SK-N-SH treated with all-trans-retinoic acid at 6 μM for 48 hours (cell line): ENCODE data around the gene PGM2.

Experiments
- ATAC-seq: fragments of 200-7000 bp; cut with Tn5 transposase; 3 replicates; pipeline ENCODE4 v1.9.1; 2020; ENCODE audit warnings: mild to moderate bottlenecking, moderate library complexity
- ARNTL ChIP-seq: fragments of 450-650 bp; formaldehyde crosslinking; IDR thresholded peaks from 2 replicates; pipeline ENCODE4 v1.5.0; 2020; ENCODE audit warnings: low read depth, mild to moderate bottlenecking, moderate library complexity, borderline replicate concordance
- CSDC2 ChIP-seq: fragments of 250-450 bp; sonication (Bioruptor Pico); IDR thresholded peaks from 2 replicates; pipeline ENCODE4 v1.5.0; 2020; ENCODE audit warnings: mild to moderate bottlenecking, moderate library complexity
- ESRRG ChIP-seq: fragments of 250-450 bp; sonication (Bioruptor Pico); IDR thresholded peaks from 2 replicates; pipeline ENCODE4 v1.6.1; 2021; ENCODE audit warnings: mild to moderate bottlenecking
- OSR1 ChIP-seq: fragments of 250-450 bp; sonication (Bioruptor Pico); IDR thresholded peaks from 2 replicates; pipeline ENCODE4 v1.8.0; 2022; ENCODE audit warnings: moderate library complexity, mild to moderate bottlenecking, inconsistent platforms
- RARB ChIP-seq: fragments of 250-450 bp; sonication (Bioruptor Pico); IDR thresholded peaks from 2 replicates; pipeline ENCODE4 v1.8.0; 2021; ENCODE audit warnings: mild to moderate bottlenecking, moderate library complexity
- TCF4 ChIP-seq: fragments of 250-450 bp; sonication (Bioruptor Pico); IDR thresholded peaks from 2 replicates; pipeline ENCODE4 v1.8.0; 2021; ENCODE audit warnings: mild to moderate bottlenecking, moderate library complexity, borderline replicate concordance
- TOX ChIP-seq: fragments of 250-450 bp; sonication (Bioruptor Pico); IDR thresholded peaks from 2 replicates; pipeline ENCODE4 v1.8.0; 2021; ENCODE audit warnings: mild to moderate bottlenecking, moderate library complexity, borderline replicate concordance
- ZC3H10 ChIP-seq: fragments of 250-450 bp; sonication (Bioruptor Pico); IDR thresholded peaks from 2 replicates; pipeline ENCODE4 v1.5.1; 2021; ENCODE audit warnings: mild to moderate bottlenecking, moderate library complexity
- ZFP3 ChIP-seq: fragments of 250-450 bp; sonication (Bioruptor Pico); IDR thresholded peaks from 2 replicates; pipeline ENCODE4 v1.5.0; 2020; ENCODE audit warnings: mild to moderate bottlenecking, moderate library complexity
- ZFP30 ChIP-seq: fragments of 450-650 bp; formaldehyde crosslinking; IDR thresholded peaks from 2 replicates; pipeline ENCODE4 v1.5.0; 2022; ENCODE audit warnings: mild to moderate bottlenecking, moderate library complexity
- ZNF565 ChIP-seq: fragments of 450-650 bp; formaldehyde crosslinking; conservative IDR thresholded peaks from 2 replicates; pipeline ENCODE4 v1.5.0; 2020; ENCODE audit warnings: low read depth, mild to moderate bottlenecking, moderate library complexity
- ZNF70 ChIP-seq: fragments of 450-650 bp; formaldehyde crosslinking; IDR thresholded peaks from 2 replicates; pipeline ENCODE4 v1.5.0; 2020; ENCODE audit warnings: mild to moderate bottlenecking, moderate library complexity
- ZNF8 ChIP-seq: fragments of 450-650 bp; formaldehyde crosslinking; IDR thresholded peaks from 2 replicates; pipeline ENCODE4 v1.5.0; 2020; ENCODE audit warnings: mild to moderate bottlenecking, moderate library complexity
- TF ChIP-seq, protein P1 (sequence below): fragments of 250-450 bp; sonication (Bioruptor Pico); IDR thresholded peaks from 2 replicates; pipeline ENCODE4 v1.5.1; 2021; ENCODE audit warnings: mild to moderate bottlenecking, moderate library complexity
- TF ChIP-seq, protein P2 (sequence below): fragments of 250-450 bp; sonication (Bioruptor Pico); IDR thresholded peaks from 2 replicates; pipeline ENCODE4 v1.5.0; 2020; ENCODE audit warnings: mild to moderate bottlenecking, moderate library complexity
- TF ChIP-seq, protein P3 (sequence below): fragments of 250-450 bp; sonication (Bioruptor Pico); IDR thresholded peaks from 2 replicates; pipeline ENCODE4 v1.8.0; 2020; ENCODE audit warnings: mild to moderate bottlenecking, moderate library complexity, borderline replicate concordance
- TF ChIP-seq, protein P4 (sequence below): fragments of 250-450 bp; sonication (Bioruptor Pico); IDR thresholded peaks from 2 replicates; pipeline ENCODE4 v1.5.1; 2020; ENCODE audit warnings: low read depth, mild to moderate bottlenecking, moderate library complexity
- TF ChIP-seq, protein P5 (sequence below): fragments of 250-450 bp; sonication (Bioruptor Pico); IDR thresholded peaks from 2 replicates; pipeline ENCODE4 v1.8.0; 2021; ENCODE audit warnings: low read depth, mild to moderate bottlenecking, moderate library complexity, borderline replicate concordance

The PGM2 gene

DNA sequence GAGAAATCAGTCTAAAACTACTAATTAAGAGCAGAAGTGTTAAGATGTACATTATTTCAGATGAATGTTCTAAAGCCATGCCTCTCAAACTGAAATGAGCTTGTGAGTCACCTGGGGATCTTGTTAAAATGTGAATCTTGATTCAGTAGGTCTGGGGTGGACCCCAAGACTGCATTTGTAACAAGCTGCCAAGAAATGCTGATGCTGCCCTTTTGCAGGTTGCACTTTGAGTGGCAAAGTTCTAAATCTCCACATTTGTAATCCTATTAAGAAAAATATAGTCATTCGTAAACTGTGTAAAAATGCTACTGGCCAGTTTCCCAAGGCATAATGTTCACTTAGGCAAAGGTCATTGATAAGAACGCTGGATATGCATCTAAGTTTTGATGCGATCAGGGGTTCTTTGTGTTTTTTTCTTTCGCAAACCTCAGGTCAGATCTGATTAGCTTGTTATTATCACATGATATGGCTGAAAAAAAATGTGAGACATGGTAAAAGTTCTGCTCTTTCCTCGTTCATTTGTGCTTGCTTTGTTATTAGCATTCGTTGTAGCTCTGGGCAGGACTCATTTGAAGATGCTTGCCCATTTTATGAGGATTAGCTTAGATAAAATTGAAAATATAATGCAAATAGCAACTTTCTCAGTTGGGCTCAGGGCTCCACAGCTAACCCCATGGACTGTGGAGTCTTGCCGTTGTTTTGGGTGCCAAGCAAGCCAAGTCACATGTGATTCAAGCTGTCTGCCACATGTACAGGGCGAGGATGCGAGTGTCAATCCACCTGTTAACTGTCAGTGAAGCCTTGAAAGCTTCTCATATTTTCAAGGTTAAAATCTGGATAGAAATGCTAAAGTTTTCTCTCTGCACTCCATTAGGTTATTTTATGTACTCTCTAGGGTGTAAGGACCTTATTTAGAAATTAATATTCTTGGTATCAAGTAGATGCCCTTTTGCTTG is 76.5 kb downstream of the PGM2 start (continued):
- TF ChIP-seq, protein P1, sequence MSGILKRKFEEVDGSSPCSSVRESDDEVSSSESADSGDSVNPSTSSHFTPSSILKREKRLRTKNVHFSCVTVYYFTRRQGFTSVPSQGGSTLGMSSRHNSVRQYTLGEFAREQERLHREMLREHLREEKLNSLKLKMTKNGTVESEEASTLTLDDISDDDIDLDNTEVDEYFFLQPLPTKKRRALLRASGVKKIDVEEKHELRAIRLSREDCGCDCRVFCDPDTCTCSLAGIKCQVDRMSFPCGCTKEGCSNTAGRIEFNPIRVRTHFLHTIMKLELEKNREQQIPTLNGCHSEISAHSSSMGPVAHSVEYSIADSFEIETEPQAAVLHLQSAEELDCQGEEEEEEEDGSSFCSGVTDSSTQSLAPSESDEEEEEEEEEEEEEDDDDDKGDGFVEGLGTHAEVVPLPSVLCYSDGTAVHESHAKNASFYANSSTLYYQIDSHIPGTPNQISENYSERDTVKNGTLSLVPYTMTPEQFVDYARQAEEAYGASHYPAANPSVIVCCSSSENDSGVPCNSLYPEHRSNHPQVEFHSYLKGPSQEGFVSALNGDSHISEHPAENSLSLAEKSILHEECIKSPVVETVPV (CRISPR knock-in tag): no peak
- TF ChIP-seq TOX (CRISPR knock-in tag): no peak

DNA sequence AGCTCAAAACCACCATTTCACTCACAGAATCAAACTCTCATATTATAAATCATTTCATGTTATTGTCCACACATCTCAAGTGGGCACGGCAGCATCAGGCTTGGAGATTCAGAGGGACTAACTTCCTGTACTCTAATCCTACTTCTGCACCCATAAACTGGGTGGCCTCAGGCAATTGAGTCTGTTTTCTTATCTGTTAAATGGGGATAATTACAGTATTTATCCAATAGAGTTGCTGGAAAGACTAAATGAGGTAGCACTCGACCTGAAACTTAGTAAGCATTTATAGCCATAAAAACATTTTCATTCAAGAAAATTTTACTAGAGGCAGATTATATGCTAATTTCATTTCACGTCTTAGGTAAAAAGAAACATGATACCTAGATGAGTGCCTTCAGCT is 77.4 kb downstream of the PGM2 start:
- no peak for ATAC-seq
- no peak for TF ChIP-seq CSDC2
- no peak for TF ChIP-seq ZNF565 (CRISPR knock-in tag)
- no peak for TF ChIP-seq TCF4
- TF ChIP-seq RARB (CRISPR knock-in tag): no peak
- no peak for TF ChIP-seq ZNF8 (CRISPR knock-in tag)
- no peak for TF ChIP-seq OSR1
- no peak for TF ChIP-seq ESRRG (CRISPR knock-in tag)
- no peak for TF ChIP-seq ZC3H10 (CRISPR knock-in tag)
- TF ChIP-seq, protein P2, sequence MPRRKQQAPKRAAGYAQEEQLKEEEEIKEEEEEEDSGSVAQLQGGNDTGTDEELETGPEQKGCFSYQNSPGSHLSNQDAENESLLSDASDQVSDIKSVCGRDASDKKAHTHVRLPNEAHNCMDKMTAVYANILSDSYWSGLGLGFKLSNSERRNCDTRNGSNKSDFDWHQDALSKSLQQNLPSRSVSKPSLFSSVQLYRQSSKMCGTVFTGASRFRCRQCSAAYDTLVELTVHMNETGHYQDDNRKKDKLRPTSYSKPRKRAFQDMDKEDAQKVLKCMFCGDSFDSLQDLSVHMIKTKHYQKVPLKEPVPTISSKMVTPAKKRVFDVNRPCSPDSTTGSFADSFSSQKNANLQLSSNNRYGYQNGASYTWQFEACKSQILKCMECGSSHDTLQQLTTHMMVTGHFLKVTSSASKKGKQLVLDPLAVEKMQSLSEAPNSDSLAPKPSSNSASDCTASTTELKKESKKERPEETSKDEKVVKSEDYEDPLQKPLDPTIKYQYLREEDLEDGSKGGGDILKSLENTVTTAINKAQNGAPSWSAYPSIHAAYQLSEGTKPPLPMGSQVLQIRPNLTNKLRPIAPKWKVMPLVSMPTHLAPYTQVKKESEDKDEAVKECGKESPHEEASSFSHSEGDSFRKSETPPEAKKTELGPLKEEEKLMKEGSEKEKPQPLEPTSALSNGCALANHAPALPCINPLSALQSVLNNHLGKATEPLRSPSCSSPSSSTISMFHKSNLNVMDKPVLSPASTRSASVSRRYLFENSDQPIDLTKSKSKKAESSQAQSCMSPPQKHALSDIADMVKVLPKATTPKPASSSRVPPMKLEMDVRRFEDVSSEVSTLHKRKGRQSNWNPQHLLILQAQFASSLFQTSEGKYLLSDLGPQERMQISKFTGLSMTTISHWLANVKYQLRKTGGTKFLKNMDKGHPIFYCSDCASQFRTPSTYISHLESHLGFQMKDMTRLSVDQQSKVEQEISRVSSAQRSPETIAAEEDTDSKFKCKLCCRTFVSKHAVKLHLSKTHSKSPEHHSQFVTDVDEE (CRISPR knock-in tag): no peak
- TF ChIP-seq, protein P3, sequence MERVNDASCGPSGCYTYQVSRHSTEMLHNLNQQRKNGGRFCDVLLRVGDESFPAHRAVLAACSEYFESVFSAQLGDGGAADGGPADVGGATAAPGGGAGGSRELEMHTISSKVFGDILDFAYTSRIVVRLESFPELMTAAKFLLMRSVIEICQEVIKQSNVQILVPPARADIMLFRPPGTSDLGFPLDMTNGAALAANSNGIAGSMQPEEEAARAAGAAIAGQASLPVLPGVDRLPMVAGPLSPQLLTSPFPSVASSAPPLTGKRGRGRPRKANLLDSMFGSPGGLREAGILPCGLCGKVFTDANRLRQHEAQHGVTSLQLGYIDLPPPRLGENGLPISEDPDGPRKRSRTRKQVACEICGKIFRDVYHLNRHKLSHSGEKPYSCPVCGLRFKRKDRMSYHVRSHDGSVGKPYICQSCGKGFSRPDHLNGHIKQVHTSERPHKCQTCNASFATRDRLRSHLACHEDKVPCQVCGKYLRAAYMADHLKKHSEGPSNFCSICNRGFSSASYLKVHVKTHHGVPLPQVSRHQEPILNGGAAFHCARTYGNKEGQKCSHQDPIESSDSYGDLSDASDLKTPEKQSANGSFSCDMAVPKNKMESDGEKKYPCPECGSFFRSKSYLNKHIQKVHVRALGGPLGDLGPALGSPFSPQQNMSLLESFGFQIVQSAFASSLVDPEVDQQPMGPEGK (CRISPR knock-in tag): no peak
- no peak for TF ChIP-seq ZFP30 (CRISPR knock-in tag)
- no peak for TF ChIP-seq TOX (CRISPR knock-in tag)
- no peak for TF ChIP-seq ARNTL (CRISPR knock-in tag)
- TF ChIP-seq, protein P1 (CRISPR knock-in tag): no peak
- TF ChIP-seq, protein P4, sequence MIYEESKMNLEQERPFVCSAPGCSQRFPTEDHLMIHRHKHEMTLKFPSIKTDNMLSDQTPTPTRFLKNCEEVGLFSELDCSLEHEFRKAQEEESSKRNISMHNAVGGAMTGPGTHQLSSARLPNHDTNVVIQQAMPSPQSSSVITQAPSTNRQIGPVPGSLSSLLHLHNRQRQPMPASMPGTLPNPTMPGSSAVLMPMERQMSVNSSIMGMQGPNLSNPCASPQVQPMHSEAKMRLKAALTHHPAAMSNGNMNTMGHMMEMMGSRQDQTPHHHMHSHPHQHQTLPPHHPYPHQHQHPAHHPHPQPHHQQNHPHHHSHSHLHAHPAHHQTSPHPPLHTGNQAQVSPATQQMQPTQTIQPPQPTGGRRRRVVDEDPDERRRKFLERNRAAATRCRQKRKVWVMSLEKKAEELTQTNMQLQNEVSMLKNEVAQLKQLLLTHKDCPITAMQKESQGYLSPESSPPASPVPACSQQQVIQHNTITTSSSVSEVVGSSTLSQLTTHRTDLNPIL: no peak
- TF ChIP-seq ZFP3: no peak

DNA sequence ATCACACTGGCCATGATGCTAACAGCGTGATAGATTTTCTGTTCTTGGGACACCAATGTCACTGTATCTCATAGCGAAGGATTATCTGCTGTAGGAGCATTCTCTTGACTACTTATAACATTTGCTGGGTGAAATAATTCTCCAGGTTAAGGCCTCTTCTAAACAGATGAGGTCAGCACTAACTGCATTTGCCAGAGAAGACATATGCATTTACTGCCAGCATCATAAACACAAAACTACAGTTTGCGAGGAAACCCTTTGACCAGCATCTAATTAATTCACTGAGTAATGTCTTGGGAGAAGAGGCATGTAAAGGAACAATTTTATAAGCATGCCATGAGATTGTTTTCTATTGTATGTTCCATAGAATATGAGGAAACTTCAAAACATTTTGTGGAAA is 78.3 kb downstream of the PGM2 start:
- TF ChIP-seq ZFP3 (no peak), ZNF70 (CRISPR knock-in tag) (no peak)
- TF ChIP-seq, protein P4: no peak
- TF ChIP-seq, protein P2 (CRISPR knock-in tag): no peak
- TF ChIP-seq, protein P5, sequence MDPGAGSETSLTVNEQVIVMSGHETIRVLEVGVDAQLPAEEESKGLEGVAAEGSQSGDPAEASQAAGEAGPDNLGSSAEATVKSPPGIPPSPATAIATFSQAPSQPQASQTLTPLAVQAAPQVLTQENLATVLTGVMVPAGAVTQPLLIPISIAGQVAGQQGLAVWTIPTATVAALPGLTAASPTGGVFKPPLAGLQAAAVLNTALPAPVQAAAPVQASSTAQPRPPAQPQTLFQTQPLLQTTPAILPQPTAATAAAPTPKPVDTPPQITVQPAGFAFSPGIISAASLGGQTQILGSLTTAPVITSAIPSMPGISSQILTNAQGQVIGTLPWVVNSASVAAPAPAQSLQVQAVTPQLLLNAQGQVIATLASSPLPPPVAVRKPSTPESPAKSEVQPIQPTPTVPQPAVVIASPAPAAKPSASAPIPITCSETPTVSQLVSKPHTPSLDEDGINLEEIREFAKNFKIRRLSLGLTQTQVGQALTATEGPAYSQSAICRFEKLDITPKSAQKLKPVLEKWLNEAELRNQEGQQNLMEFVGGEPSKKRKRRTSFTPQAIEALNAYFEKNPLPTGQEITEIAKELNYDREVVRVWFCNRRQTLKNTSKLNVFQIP (CRISPR knock-in tag): no peak
- ATAC-seq: no peak
